ENCODE results near the gene FHIT. TPM values are rescaled to one million over a fixed set of nuclear protein-coding genes. Genes with fewer than 3 reads are reported as not detected.

The FHIT gene
- total and polyA plus RNA-seq, 10 of the 15 experiments (the other 5 are each of a cell fraction or from before 2014, with no cell fraction given), result 4.2 to 14.9 (median 9.4) TPM

GRCh38 chr3:59946401-59946800 lies 1304.9 kb downstream of the FHIT start (continued):
- TF ChIP-seq, protein P1, sequence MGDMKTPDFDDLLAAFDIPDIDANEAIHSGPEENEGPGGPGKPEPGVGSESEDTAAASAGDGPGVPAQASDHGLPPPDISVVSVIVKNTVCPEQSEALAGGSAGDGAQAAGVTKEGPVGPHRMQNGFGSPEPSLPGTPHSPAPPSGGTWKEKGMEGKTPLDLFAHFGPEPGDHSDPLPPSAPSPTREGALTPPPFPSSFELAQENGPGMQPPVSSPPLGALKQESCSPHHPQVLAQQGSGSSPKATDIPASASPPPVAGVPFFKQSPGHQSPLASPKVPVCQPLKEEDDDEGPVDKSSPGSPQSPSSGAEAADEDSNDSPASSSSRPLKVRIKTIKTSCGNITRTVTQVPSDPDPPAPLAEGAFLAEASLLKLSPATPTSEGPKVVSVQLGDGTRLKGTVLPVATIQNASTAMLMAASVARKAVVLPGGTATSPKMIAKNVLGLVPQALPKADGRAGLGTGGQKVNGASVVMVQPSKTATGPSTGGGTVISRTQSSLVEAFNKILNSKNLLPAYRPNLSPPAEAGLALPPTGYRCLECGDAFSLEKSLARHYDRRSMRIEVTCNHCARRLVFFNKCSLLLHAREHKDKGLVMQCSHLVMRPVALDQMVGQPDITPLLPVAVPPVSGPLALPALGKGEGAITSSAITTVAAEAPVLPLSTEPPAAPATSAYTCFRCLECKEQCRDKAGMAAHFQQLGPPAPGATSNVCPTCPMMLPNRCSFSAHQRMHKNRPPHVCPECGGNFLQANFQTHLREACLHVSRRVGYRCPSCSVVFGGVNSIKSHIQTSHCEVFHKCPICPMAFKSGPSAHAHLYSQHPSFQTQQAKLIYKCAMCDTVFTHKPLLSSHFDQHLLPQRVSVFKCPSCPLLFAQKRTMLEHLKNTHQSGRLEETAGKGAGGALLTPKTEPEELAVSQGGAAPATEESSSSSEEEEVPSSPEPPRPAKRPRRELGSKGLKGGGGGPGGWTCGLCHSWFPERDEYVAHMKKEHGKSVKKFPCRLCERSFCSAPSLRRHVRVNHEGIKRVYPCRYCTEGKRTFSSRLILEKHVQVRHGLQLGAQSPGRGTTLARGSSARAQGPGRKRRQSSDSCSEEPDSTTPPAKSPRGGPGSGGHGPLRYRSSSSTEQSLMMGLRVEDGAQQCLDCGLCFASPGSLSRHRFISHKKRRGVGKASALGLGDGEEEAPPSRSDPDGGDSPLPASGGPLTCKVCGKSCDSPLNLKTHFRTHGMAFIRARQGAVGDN (IDR thresholded peaks at IDR 0.05), result no peak
- TF ChIP-seq MYC (IDR thresholded peaks at IDR 0.05; ENCODE audit: insufficient read depth, insufficient read length, insufficient replicate concordance, low read length, severe bottlenecking) (no peak), NFXL1 (IDR thresholded peaks at IDR 0.05; ENCODE audit: borderline replicate concordance) (no peak), ATF7 (IDR thresholded peaks at IDR 0.05; ENCODE audit: low read depth) (no peak), ZBTB33 (IDR thresholded peaks at IDR 0.05) (no peak), CBX5 (IDR thresholded peaks at IDR 0.05; ENCODE audit: low read depth) (no peak)

GRCh38 chr3:59940718-59941117 lies 1310.5 kb downstream of the FHIT start:
- Histone ChIP-seq H3K79me2 (ENCODE audit: control insufficient read depth, insufficient read depth, low read length) (no peaks in the 10 kb centered on the region), H3K9ac (ENCODE audit: control insufficient read depth, insufficient read depth, low read length) (no peak overlapping the region), H3K36me3 (ENCODE audit: control insufficient read depth in 2 of 2, insufficient read depth in 2 of 2, low read length in 1 of 2) (no peaks in the 10 kb centered on the region), H3K4me1 (ENCODE audit: control insufficient read depth, insufficient read depth, low read length) (no peaks in the 10 kb centered on the region), H4K20me1 (ENCODE audit: control insufficient read depth, insufficient read depth) (no peaks in the 10 kb centered on the region), H3K27ac (ENCODE audit: control insufficient read depth, insufficient read depth) (no peak overlapping the region), H3K4me2 (ENCODE audit: control insufficient read depth, insufficient read depth) (no peak overlapping the region), H3K4me3 (no peak overlapping the region), H2AFZ (ENCODE audit: control insufficient read depth, low read depth, low read length) (no peak overlapping the region), H3K27me3 (replicated peaks in 1 of 2; ENCODE audit: control insufficient read depth in 2 of 2, insufficient read depth in 2 of 2, low read length in 1 of 2) (no peaks in the 10 kb centered on the region), H3K9me3 (replicated peaks; ENCODE audit: control insufficient read depth, insufficient read depth, low read length) (no peaks in the 10 kb centered on the region)
- 67% methylated on average over 3 of the region's 3 CpGs for WGBS (ENCODE audit: insufficient coverage, insufficient replicate concordance, low lambda C conversion rate, missing lambda C conversion rate)
- BruUV-seq (replicated peaks), result no TSS peak
- RAD21 ChIA-PET (ENCODE audit: unreplicated experiment), result no interaction called here
- POLR2A ChIA-PET, result interaction anchor here (1.0 kb wide), 1 partner anchor 42 kb away, joined by 3 read pairs; no protein-coding TSS in a partner anchor
- in situ Hi-C loops (cut with MboI), result no loop called here
- intact Hi-C loops (cut with micrococcal nuclease; ENCODE audit: unreplicated experiment), result no loop called here
- no peak for ATAC-seq
- CTCF ChIA-PET, result no interaction called here
- FAIRE-seq, result no peak
- DNase-seq (ENCODE audit: low read depth, low spot score), result no peak
- SMC1A ChIA-PET (ENCODE audit: uncharacterized antibody, unreplicated experiment), result no interaction called here
- TF ChIP-seq NBN (IDR thresholded peaks at IDR 0.05), result no peak
- no peak for TF ChIP-seq ZBED1 (IDR thresholded peaks at IDR 0.05; ENCODE audit: borderline replicate concordance)
- TF ChIP-seq WRNIP1 (IDR thresholded peaks at IDR 0.05; ENCODE audit: borderline replicate concordance, low read depth, low read length), result no peak
- no peak for TF ChIP-seq NFXL1 (IDR thresholded peaks at IDR 0.05; ENCODE audit: borderline replicate concordance)
- TF ChIP-seq IRF3 (IDR thresholded peaks at IDR 0.05), result no peak
- no peak for TF ChIP-seq PKNOX1 (IDR thresholded peaks at IDR 0.05)
- TF ChIP-seq SREBF1 (IDR thresholded peaks at IDR 0.05; ENCODE audit: low read length), result no peak
